Activated T-helper 1 cell treated with anti-CD3 and anti-CD28 coated beads, Interleukin-2, amount 50 U/mL, for 16 hours (primary cell): ENCODE data around the gene MRFAP1.
"Not testable (repeated sequence)": the region's sequence is repeated elsewhere in the genome, so short reads cannot be mapped to it uniquely, and the experiment has no call there.

Source experiments
- DNase-seq, 2 donors: peaks; one replicate each; pipeline ENCODE4 v3.0.0-alpha.2; 2020; ENCODE audit warnings: low read depth in 1 of 2, low spot score in 1 of 2

Gene MRFAP1

GRCh38 chr4:6610856-6611430 is 29.5 kb upstream of the MRFAP1 start:
- no peak for DNase-seq

- DNase-seq, result no peak
Measured at GRCh38 chr4:6612961-6613675, 27.4 kb upstream of the MRFAP1 start.

GRCh38 chr4:6613676-6614651 is 26.5 kb upstream of the MRFAP1 start:
- no peak for DNase-seq

GRCh38 chr4:6614701-6615230 is 25.7 kb upstream of the MRFAP1 start:
- no peak for DNase-seq

- DNase-seq, result no peak
Measured at GRCh38 chr4:6616087-6616995, 24.1 kb upstream of the MRFAP1 start.

- DNase-seq, result no peak
Measured at GRCh38 chr4:6617246-6617645, 23.2 kb upstream of the MRFAP1 start.

GRCh38 chr4:6618386-6619115 is 21.9 kb upstream of the MRFAP1 start:
- DNase-seq, result no peak

GRCh38 chr4:6619116-6619465 is 21.4 kb upstream of the MRFAP1 start:
- DNase-seq, result no peak

GRCh38 chr4:6619466-6620255 is 20.8 kb upstream of the MRFAP1 start:
- DNase-seq, result no peak

- DNase-seq, result no peak
Measured at GRCh38 chr4:6620296-6620695, 20.2 kb upstream of the MRFAP1 start.

GRCh38 chr4:6620891-6621555 is 19.5 kb upstream of the MRFAP1 start:
- no peak for DNase-seq

GRCh38 chr4:6621556-6621927 is 18.9 kb upstream of the MRFAP1 start:
- no peak for DNase-seq

- DNase-seq, result no peak
Measured at GRCh38 chr4:6622744-6623143, 17.7 kb upstream of the MRFAP1 start.

GRCh38 chr4:6625256-6625655 is 15.2 kb upstream of the MRFAP1 start:
- no peak for DNase-seq

- no peak for DNase-seq
Measured at GRCh38 chr4:6626066-6626465, 14.4 kb upstream of the MRFAP1 start.

- DNase-seq, result no peak
Measured at GRCh38 chr4:6627832-6628231, 12.7 kb upstream of the MRFAP1 start.

GRCh38 chr4:6628484-6628883 is 12.0 kb upstream of the MRFAP1 start:
- not testable (repeated sequence) for DNase-seq

GRCh38 chr4:6632125-6632524 is 8.4 kb upstream of the MRFAP1 start:
- no peak for DNase-seq
